GM12875 (cell line): ENCODE measurements around the gene SERPINB1.

Experiments
- H3K4me3 ChIP-seq: one replicate; pipeline ENCODE4 v1.5.1; 2011; ENCODE audit warnings: low read depth, low read length, control low read depth
- CTCF ChIP-seq: IDR thresholded peaks from 2 replicates; pipeline ENCODE4 v1.5.1; 2011; ENCODE audit warnings: low read depth, mild to moderate bottlenecking, control low read depth, inconsistent platforms, low read length, moderate library complexity, borderline replicate concordance; ENCODE audit not compliant: insufficient read depth

SERPINB1 gene

GRCh38 chr6:2877960-2878359 lies 36.3 kb upstream of the SERPINB1 start:
- H3K4me3 ChIP-seq: no peak overlapping the region
- TF ChIP-seq CTCF: no peak

GRCh38 chr6:2877057-2877882 lies 35.6 kb upstream of the SERPINB1 start:
- H3K4me3 ChIP-seq: no peak overlapping the region
- TF ChIP-seq CTCF: no peak

- H3K4me3 ChIP-seq: no peak overlapping the region
- TF ChIP-seq CTCF: no peak
These were observed 34.8 kb upstream of the SERPINB1 start for GRCh38 chr6:2876210-2877056.

- H3K4me3 ChIP-seq: peak overlapping the region; percentile 14
These were observed 33.9 kb upstream of the SERPINB1 start for GRCh38 chr6:2875359-2876191.

GRCh38 chr6:2873643-2874042 lies 32.0 kb upstream of the SERPINB1 start:
- TF ChIP-seq CTCF: no peak
- no peak overlapping the region for H3K4me3 ChIP-seq

More at GRCh38 chr6:2875359-2876191, 33.9 kb upstream of the SERPINB1 start:
- TF ChIP-seq CTCF: no peak

- H3K4me3 ChIP-seq: no peak overlapping the region
- no peak for TF ChIP-seq CTCF
These were observed 31.0 kb upstream of the SERPINB1 start for GRCh38 chr6:2872423-2873358.
